Measurements from ENCODE around the gene UGT1A7. TPM values are rescaled to one million over a fixed set of nuclear protein-coding genes. Genes with fewer than 3 reads are reported as not detected.

The UGT1A7 gene
- total RNA-seq, 1 donor from 2014 or later, result not detected

DNA sequence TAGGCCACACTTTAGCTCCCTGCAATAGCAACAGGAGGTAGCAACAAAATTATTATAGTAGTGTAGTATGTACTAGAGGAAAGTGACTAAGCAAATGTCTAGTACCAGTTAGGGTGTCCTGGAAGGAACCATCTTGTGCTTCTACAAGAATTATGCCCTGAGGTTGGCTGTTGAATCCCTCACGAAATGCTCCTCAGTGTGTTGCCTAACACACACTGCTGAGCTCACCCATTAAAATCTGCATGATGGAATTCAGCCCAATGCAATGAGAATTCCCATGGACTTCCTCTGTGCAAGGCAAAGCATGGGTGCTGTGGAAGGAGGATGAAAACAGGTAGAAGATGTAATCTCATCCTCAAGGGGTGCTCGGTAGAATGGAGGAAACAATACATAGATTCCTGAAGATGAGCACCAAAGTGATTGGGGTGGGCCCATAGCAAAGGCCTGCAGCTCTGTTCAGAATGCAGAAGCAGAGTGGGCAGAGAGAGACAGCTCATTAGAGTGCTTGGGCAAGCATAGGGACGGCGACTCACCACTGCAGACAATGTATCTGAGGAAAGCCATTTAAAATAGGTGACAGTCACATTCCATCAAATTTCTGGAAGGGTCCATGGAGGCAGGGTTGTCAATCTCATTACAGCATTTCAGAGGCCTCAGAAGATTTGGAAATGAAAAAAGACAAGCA lies 1.2 kb upstream of the UGT1A7 start:
- ATAC-seq (no peak), DNase-seq (no peak)
- TF ChIP-seq, protein P1, sequence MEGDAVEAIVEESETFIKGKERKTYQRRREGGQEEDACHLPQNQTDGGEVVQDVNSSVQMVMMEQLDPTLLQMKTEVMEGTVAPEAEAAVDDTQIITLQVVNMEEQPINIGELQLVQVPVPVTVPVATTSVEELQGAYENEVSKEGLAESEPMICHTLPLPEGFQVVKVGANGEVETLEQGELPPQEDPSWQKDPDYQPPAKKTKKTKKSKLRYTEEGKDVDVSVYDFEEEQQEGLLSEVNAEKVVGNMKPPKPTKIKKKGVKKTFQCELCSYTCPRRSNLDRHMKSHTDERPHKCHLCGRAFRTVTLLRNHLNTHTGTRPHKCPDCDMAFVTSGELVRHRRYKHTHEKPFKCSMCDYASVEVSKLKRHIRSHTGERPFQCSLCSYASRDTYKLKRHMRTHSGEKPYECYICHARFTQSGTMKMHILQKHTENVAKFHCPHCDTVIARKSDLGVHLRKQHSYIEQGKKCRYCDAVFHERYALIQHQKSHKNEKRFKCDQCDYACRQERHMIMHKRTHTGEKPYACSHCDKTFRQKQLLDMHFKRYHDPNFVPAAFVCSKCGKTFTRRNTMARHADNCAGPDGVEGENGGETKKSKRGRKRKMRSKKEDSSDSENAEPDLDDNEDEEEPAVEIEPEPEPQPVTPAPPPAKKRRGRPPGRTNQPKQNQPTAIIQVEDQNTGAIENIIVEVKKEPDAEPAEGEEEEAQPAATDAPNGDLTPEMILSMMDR (IDR thresholded peaks at IDR 0.05), result no peak
- H3K4me1 ChIP-seq, result no peaks in the 10 kb centered on the region
- no peak overlapping the region for H3K4me3 ChIP-seq
- H3K27me3 ChIP-seq (ENCODE audit: low read depth), result no peaks in the 10 kb centered on the region
- H3K9me3 ChIP-seq, result no peaks in the 10 kb centered on the region
- H3K27ac ChIP-seq, result no peak overlapping the region
- no peaks in the 10 kb centered on the region for H3K36me3 ChIP-seq
- intact Hi-C loops (cut with DNase I), result no loop called here

DNA sequence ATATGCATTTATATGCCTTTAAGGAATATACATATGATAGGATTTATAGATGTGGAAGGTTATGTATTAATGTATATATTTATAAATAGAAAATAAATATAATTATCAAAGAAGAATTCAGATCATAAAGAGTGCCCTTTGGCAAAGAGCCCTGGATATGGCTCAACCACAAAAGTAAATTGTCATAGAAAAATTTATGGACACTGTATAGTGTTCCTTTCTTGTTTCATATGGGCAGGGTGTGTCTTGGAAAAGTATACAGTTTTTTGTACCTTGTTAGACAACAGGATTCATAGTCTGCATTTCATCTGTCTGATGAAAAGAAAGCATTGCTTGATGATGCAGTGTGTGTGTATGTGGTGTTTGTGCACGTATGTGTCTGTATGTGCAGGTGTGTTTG lies 2.9 kb downstream of the UGT1A7 start:
- intact Hi-C loops (cut with DNase I), result no loop called here
- Histone ChIP-seq H3K27me3 (ENCODE audit: low read depth) (no peaks in the 10 kb centered on the region), H3K27ac (no peak overlapping the region), H3K9me3 (no peaks in the 10 kb centered on the region), H3K36me3 (no peaks in the 10 kb centered on the region), H3K4me3 (no peak overlapping the region), H3K4me1 (no peaks in the 10 kb centered on the region)
- TF ChIP-seq, protein P1 (IDR thresholded peaks at IDR 0.05), result no peak
- no peak for ATAC-seq
- no peak for DNase-seq

DNA sequence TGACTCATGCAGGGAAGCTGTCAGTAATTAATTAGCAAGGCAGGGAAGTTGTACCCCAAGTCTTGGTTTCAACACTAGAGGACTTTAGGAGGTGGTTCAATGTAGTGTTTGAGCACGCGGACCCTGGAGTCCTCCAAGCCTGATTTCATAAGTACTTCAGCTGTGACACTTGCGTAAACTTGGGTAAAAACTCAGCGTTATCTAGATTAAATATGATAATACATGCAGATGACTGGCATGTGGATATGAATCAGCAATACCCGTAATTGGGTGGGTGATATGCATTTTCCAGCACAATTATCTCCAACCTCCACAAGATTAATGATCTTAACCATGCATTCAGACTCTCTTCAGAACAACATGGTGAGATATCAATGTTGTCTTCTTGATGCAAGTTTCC lies 5.2 kb downstream of the UGT1A7 start:
- H3K27ac ChIP-seq, result no peak overlapping the region
- no peak overlapping the region for H3K4me3 ChIP-seq
- DNase-seq (no peak), ATAC-seq (no peak)
- H3K4me1 ChIP-seq, result no peaks in the 10 kb centered on the region
- no peaks in the 10 kb centered on the region for H3K9me3 ChIP-seq
- H3K36me3 ChIP-seq, result no peaks in the 10 kb centered on the region
- intact Hi-C loops (cut with DNase I), result no loop called here
- no peaks in the 10 kb centered on the region for H3K27me3 ChIP-seq (ENCODE audit: low read depth)
- TF ChIP-seq, protein P1 (IDR thresholded peaks at IDR 0.05), result no peak

DNA sequence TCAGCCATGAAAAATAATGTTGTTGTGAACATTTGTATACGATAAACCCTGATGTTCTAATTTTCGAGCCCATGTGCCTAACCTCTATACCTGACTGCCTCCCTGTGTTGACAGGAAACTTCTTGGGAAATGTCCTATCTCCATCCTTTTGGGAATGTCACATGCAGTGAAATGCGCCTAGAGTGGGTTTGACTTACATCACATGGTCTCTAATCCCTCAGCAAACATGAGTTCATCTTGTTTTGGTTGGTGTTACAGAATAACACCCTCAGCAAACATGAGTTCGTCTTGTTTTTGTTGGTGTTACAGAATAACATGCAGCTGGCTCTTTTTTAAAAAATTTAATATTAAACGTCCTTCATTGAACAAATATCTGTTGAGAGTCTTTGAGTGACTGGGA lies 6.6 kb downstream of the UGT1A7 start:
- no peak for DNase-seq
- H3K4me3 ChIP-seq, result no peak overlapping the region
- H3K4me1 ChIP-seq, result no peaks in the 10 kb centered on the region
- intact Hi-C loops (cut with DNase I), result no loop called here
- H3K27me3 ChIP-seq (ENCODE audit: low read depth), result no peaks in the 10 kb centered on the region
- H3K9me3 ChIP-seq, result no peaks in the 10 kb centered on the region
- ATAC-seq, result no peak
- H3K27ac ChIP-seq, result no peak overlapping the region
- TF ChIP-seq, protein P1 (IDR thresholded peaks at IDR 0.05), result no peak
- H3K36me3 ChIP-seq, result no peaks in the 10 kb centered on the region

DNA sequence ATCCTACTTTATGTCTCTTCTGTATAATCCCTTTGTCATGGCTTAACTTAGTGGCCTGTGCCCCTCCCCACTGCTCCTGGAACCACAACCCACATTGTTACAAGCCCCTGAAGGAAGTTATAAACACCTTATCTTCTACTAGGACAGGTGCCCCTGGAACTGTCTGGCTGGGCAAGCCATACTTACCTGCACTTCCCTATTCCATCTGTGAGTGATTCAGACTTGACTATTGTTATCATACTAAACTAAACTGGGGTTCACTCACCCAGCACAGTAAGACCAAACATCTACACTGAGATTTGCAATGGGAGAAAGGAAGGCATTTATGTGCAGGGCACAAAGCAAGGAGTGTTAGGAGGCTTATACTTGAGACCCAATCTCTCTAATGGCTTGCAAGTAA lies 7.3 kb downstream of the UGT1A7 start:
- no peak for DNase-seq
- no peaks in the 10 kb centered on the region for H3K36me3 ChIP-seq
- H3K27ac ChIP-seq, result no peak overlapping the region
- no peak for ATAC-seq
- H3K27me3 ChIP-seq (ENCODE audit: low read depth), result no peaks in the 10 kb centered on the region
- H3K4me1 ChIP-seq, result no peaks in the 10 kb centered on the region
- H3K4me3 ChIP-seq, result no peak overlapping the region
- TF ChIP-seq, protein P1 (IDR thresholded peaks at IDR 0.05), result no peak
- no peaks in the 10 kb centered on the region for H3K9me3 ChIP-seq
- intact Hi-C loops (cut with DNase I), result no loop called here

Measured in lower lobe of right lung (tissue), 2 donors.